Amygdala (tissue), 56 donors: Measurements from ENCODE around the gene KLHL34.

Experiments used
- DNase-seq, 56 donors: peaks; one replicate each; lab custom pipeline; 2025; lab: John Stamatoyannopoulos, UW

Gene KLHL34

GRCh38 chrX:21656587-21657317 lies 1.4 kb downstream of the KLHL34 start:
- DNase-seq: no peak

- peak in 1 of 56 donors; percentile 5 for DNase-seq
These were observed 2.1 kb downstream of the KLHL34 start for GRCh38 chrX:21655901-21656586.

- no peak for DNase-seq
These were observed 12.2 kb downstream of the KLHL34 start for GRCh38 chrX:21645886-21646285.

GRCh38 chrX:21645431-21645830 lies 12.7 kb downstream of the KLHL34 start:
- DNase-seq: no peak

- no peak for DNase-seq
These were observed 18.4 kb downstream of the KLHL34 start for GRCh38 chrX:21639775-21640174.

- DNase-seq: no peak
These were observed 19.8 kb downstream of the KLHL34 start for GRCh38 chrX:21638311-21638710.

- DNase-seq: peak in 1 of 56 donors; percentile 1
These were observed 26.1 kb downstream of the KLHL34 start for GRCh38 chrX:21632027-21632426.

GRCh38 chrX:21623778-21624501 lies 34.2 kb downstream of the KLHL34 start:
- no peak for DNase-seq

GRCh38 chrX:21620234-21620633 lies 37.9 kb downstream of the KLHL34 start:
- no peak for DNase-seq

GRCh38 chrX:21616386-21616785 lies 41.7 kb downstream of the KLHL34 start:
- DNase-seq: no peak

GRCh38 chrX:21612154-21612553 lies 46.0 kb downstream of the KLHL34 start:
- no peak for DNase-seq

- no peak for DNase-seq
These were observed 48.0 kb downstream of the KLHL34 start for GRCh38 chrX:21610168-21610567.

GRCh38 chrX:21606002-21606401 lies 52.1 kb downstream of the KLHL34 start:
- peak in 3 of 56 donors; percentile 3 to 12 (median 6) for DNase-seq
